CD14-positive monocyte (primary cell): ENCODE measurements around the gene RAB11B. TPM values are rescaled to one million over a fixed set of nuclear protein-coding genes. Genes with fewer than 3 reads are reported as not detected.

Experiments
- DNase-seq, 3 donors: peaks; one replicate each; pipeline ENCODE4 v3.0.0-alpha.2; 2011 to 2022
- H2AFZ ChIP-seq: 2 replicates; pipeline ENCODE4 v1.6.0; 2012; ENCODE audit warnings: mild to moderate bottlenecking, low read depth, low read length, inconsistent platforms; ENCODE audit not compliant: insufficient read depth, poor library complexity, severe bottlenecking
- H3K27ac ChIP-seq, 2 donors: 1 replicate in 1 of 2; 2 replicates in 1 of 2; pipeline ENCODE4 v1.5.1; 2012 to 2013; ENCODE audit warnings: low read length in 2 of 2, control low read depth in 1 of 2, inconsistent platforms in 1 of 2, low read depth in 1 of 2, mild to moderate bottlenecking in 1 of 2
- H3K27me3 ChIP-seq, 2 donors: one replicate each; pipeline versions ENCODE4 v1.6.0 to v1.6.1; 2011 to 2013; ENCODE audit warnings: low read length in 2 of 2; ENCODE audit not compliant: control insufficient read depth in 2 of 2, insufficient read depth in 2 of 2
- H3K36me3 ChIP-seq, 2 donors: replicated peaks in 1 of 2; 1 replicate in 1 of 2; 2 replicates in 1 of 2; pipeline versions ENCODE4 v1.5.1 to v1.6.1; 2012 to 2013; ENCODE audit warnings: low read length in 2 of 2, control low read depth in 1 of 2, inconsistent platforms in 1 of 2, mild to moderate bottlenecking in 1 of 2; ENCODE audit not compliant: insufficient read depth in 2 of 2, control insufficient read depth in 1 of 2
- H3K4me1 ChIP-seq, 2 donors: 1 replicate in 1 of 2; 2 replicates in 1 of 2; pipeline versions ENCODE4 v1.5.1 to v1.6.1; 2012 to 2013; ENCODE audit warnings: low read length in 2 of 2, control low read depth in 1 of 2, inconsistent platforms in 1 of 2, mild to moderate bottlenecking in 1 of 2, moderate library complexity in 1 of 2; ENCODE audit not compliant: insufficient read depth in 2 of 2, control insufficient read depth in 1 of 2
- H3K4me2 ChIP-seq: replicated peaks from 2 replicates; pipeline ENCODE3; 2012; ENCODE audit warnings: low read length, moderate library complexity, mild to moderate bottlenecking; ENCODE audit not compliant: poor library complexity, severe bottlenecking; ENCODE audit errors: extremely low read depth
- H3K4me3 ChIP-seq, 3 experiments: fragments of 200-600 bp in 1 of 3; sonication (generic) in 1 of 3; replicated peaks in 1 of 3; 1 replicate in 2 of 3; 2 replicates in 1 of 3; pipeline ENCODE4 v1.5.1; 2011 to 2013; ENCODE audit warnings: low read length in 3 of 3, mild to moderate bottlenecking in 3 of 3, control low read depth in 2 of 3, low read depth in 2 of 3, inconsistent platforms in 1 of 3, moderate library complexity in 1 of 3
- H3K79me2 ChIP-seq: 2 replicates; pipeline ENCODE4 v1.6.0; 2012; ENCODE audit warnings: mild to moderate bottlenecking, control low read depth, inconsistent platforms, low read length, moderate library complexity; ENCODE audit not compliant: insufficient read depth
- H3K9ac ChIP-seq: 2 replicates; pipeline ENCODE4 v1.6.0; 2017; ENCODE audit warnings: low read length, mild to moderate bottlenecking; ENCODE audit not compliant: insufficient read depth, poor library complexity, severe bottlenecking
- H3K9me3 ChIP-seq, 2 donors: replicated peaks in 1 of 2; 1 replicate in 1 of 2; 2 replicates in 1 of 2; pipeline versions ENCODE4 v1.5.1 to v1.6.1; 2012 to 2013; ENCODE audit warnings: low read length in 2 of 2, control low read depth in 1 of 2; ENCODE audit not compliant: control insufficient read depth in 1 of 2, insufficient read depth in 1 of 2
- H4K20me1 ChIP-seq: 2 replicates; pipeline ENCODE4 v1.6.0; 2012; ENCODE audit warnings: mild to moderate bottlenecking, low read length, control low read depth, moderate library complexity; ENCODE audit not compliant: insufficient read depth
- H3K27ac Mint-ChIP-seq, 7 donors: one replicate each; pipeline ENCODE4 v1.8.0; 2020; ENCODE audit warnings: mild to moderate bottlenecking in 7 of 7, mixed read lengths in 7 of 7, moderate library complexity in 6 of 7, inconsistent platforms in 2 of 7
- H3K27me3 Mint-ChIP-seq, 3 donors: one replicate each; pipeline ENCODE4 v1.8.0; 2021 to 2022; ENCODE audit warnings: low read depth in 3 of 3, mild to moderate bottlenecking in 3 of 3, mixed read lengths in 3 of 3, moderate library complexity in 3 of 3, inconsistent platforms in 1 of 3
- H3K36me3 Mint-ChIP-seq, 2 donors: one replicate each; pipeline ENCODE4 v1.8.0; 2020; ENCODE audit warnings: mixed read lengths in 2 of 2, inconsistent platforms in 1 of 2, mild to moderate bottlenecking in 1 of 2
- H3K4me1 Mint-ChIP-seq: one replicate; pipeline ENCODE4 v1.8.0; 2020; ENCODE audit warnings: mild to moderate bottlenecking, mixed read lengths
- H3K4me3 Mint-ChIP-seq, 2 donors: one replicate each; pipeline ENCODE4 v1.8.0; 2020; ENCODE audit warnings: mild to moderate bottlenecking in 2 of 2, mixed read lengths in 2 of 2, moderate library complexity in 1 of 2
- H3K9me3 Mint-ChIP-seq, 7 donors: one replicate each; pipeline ENCODE4 v1.8.0; 2020 to 2022; ENCODE audit warnings: mixed read lengths in 7 of 7, mild to moderate bottlenecking in 6 of 7, moderate library complexity in 6 of 7, inconsistent platforms in 2 of 7
- CTCF ChIP-seq: fragments of 200-600 bp; IDR thresholded peaks from one replicate; pipeline ENCODE4 v1.8.0; 2022; ENCODE audit warnings: antibody characterized with exemption, mild to moderate bottlenecking
- WGBS: methylation state at CpG from one replicate; pipeline ENCODE4 v1.1.5; 2013; ENCODE audit warnings: missing lambda C conversion rate; ENCODE audit not compliant: insufficient coverage; 5-methylcytosine and 5-hydroxymethylcytosine counted together
- intact Hi-C, 2 donors: fragments of 100-400 bp; cut with micrococcal nuclease; formaldehyde crosslinking; loops; one replicate each; pipeline versions ENCODE4 v1.15.0 to v1.15.1; 2023
- polyA plus RNA-seq, 3 donors: library from polyadenylated mRNA; depleted of rRNA in 1 of 3; unstranded in 2 of 3; stranded (reverse) in 1 of 3; fragments of 300-500 nt in 2 of 3; fragments of >200 nt in 1 of 3; fragmentation: Illumina TruSeq in 2 of 3; gene quantifications; 1 replicate in 2 of 3; 2 replicates in 1 of 3; pipeline ENCODE4 v1.2.3, GENCODE V29; 2012 to 2021

RAB11B gene
- polyA plus RNA-seq, 3 donors, result 36.5 to 128 (median 45.4) TPM

- Mint-ChIP-seq H3K4me3 (no peak overlapping the region), H3K27me3 (peaks cover 0 to 1% (median 0%) of the 10 kb centered on the region in 3 donors), H3K9me3 (no peaks in the 10 kb centered on the region), H3K27ac (peak overlapping the region in 1 of 7 donors; percentile 3), H3K4me1 (peaks cover 2% of the 10 kb centered on the region), H3K36me3 (peaks cover 43 to 75% of the 10 kb centered on the region in 2 donors)
- Histone ChIP-seq H4K20me1 (peaks cover 75% of the 10 kb centered on the region), H2AFZ (no peak overlapping the region), H3K27ac (no peak overlapping the region), H3K9ac (no peak overlapping the region), H3K4me3 (no peak overlapping the region), H3K36me3 (peaks cover 18 to 37% of the 10 kb centered on the region in 2 donors), H3K27me3 (no peaks in the 10 kb centered on the region), H3K79me2 (peaks cover 66% of the 10 kb centered on the region), H3K4me2 (no peak overlapping the region), H3K4me1 (no peaks in the 10 kb centered on the region), H3K9me3 (no peaks in the 10 kb centered on the region)
- intact Hi-C loops, result loop anchor here in 1 of 2 donors (5.0 kb wide), 1 partner anchor 41 kb away; no protein-coding TSS in a partner anchor
- no peak for TF ChIP-seq CTCF
- 96% methylated on average over 5 of the region's 10 CpGs for WGBS
- DNase-seq, result no peak
These were observed 7.7 kb downstream of the RAB11B start for GRCh38 chr19:8397746-8398310.

GRCh38 chr19:8398311-8398771, 8.2 kb downstream of the RAB11B start:
- no peak for DNase-seq
- Histone ChIP-seq H3K4me3 (no peak overlapping the region), H3K79me2 (peaks cover 61% of the 10 kb centered on the region), H3K4me1 (no peaks in the 10 kb centered on the region), H2AFZ (no peak overlapping the region), H3K4me2 (no peak overlapping the region), H4K20me1 (peaks cover 70% of the 10 kb centered on the region), H3K27me3 (no peaks in the 10 kb centered on the region), H3K27ac (no peak overlapping the region), H3K9me3 (no peaks in the 10 kb centered on the region), H3K9ac (no peak overlapping the region), H3K36me3 (peaks cover 24 to 42% of the 10 kb centered on the region in 2 donors)
- H3K9me3 Mint-ChIP-seq, result no peaks in the 10 kb centered on the region
- peaks cover 2% of the 10 kb centered on the region for H3K4me1 Mint-ChIP-seq
- H3K36me3 Mint-ChIP-seq, result peaks cover 44 to 76% of the 10 kb centered on the region in 2 donors
- TF ChIP-seq CTCF, result no peak
- H3K27me3 Mint-ChIP-seq, result peaks cover 0 to 1% (median 0%) of the 10 kb centered on the region in 3 donors
- intact Hi-C loops, result loop anchor here in 1 of 2 donors (5.0 kb wide), 1 partner anchor 41 kb away; no protein-coding TSS in a partner anchor
- WGBS, result 90% methylated on average over 5 of the region's 9 CpGs
- H3K27ac Mint-ChIP-seq, result peak overlapping the region in 1 of 7 donors; percentile 3
- no peak overlapping the region for H3K4me3 Mint-ChIP-seq
